HL-60/S4 (cell line): Measurements from ENCODE around the gene COL26A1.

Source experiments
- in situ Hi-C: fragments of 300-500 bp; cut with MboI; formaldehyde crosslinking; loops from 2 replicates; pipeline ENCODE4 v1.14.3; 2022; ENCODE audit warnings: low sequenced_read_pairs

Gene COL26A1

GRCh38 chr7:101562531-101563197 is 200.0 kb downstream of the COL26A1 start:
- in situ Hi-C loops = no loop called here

GRCh38 chr7:101563198-101563901 is 200.7 kb downstream of the COL26A1 start:
- in situ Hi-C loops = no loop called here

- in situ Hi-C loops = no loop called here
Measured at GRCh38 chr7:101563943-101564777, 201.5 kb downstream of the COL26A1 start.

GRCh38 chr7:101564778-101565211 is 202.1 kb downstream of the COL26A1 start:
- in situ Hi-C loops = no loop called here

- in situ Hi-C loops = no loop called here
Measured at GRCh38 chr7:101565601-101566209, 203.0 kb downstream of the COL26A1 start.

- in situ Hi-C loops = no loop called here
Measured at GRCh38 chr7:101567230-101567629, 204.6 kb downstream of the COL26A1 start.

GRCh38 chr7:101572156-101572555 is 209.5 kb downstream of the COL26A1 start:
- in situ Hi-C loops = no loop called here

- in situ Hi-C loops = no loop called here
Measured at GRCh38 chr7:101575168-101575567, 212.5 kb downstream of the COL26A1 start.

- in situ Hi-C loops = no loop called here
Measured at GRCh38 chr7:101575721-101576120, 213.0 kb downstream of the COL26A1 start.

- in situ Hi-C loops = no loop called here
Measured at GRCh38 chr7:101576998-101577397, 214.3 kb downstream of the COL26A1 start.

- in situ Hi-C loops = no loop called here
Measured at GRCh38 chr7:101578552-101578951, 215.9 kb downstream of the COL26A1 start.

- in situ Hi-C loops = no loop called here
Measured at GRCh38 chr7:101580596-101580995, 217.9 kb downstream of the COL26A1 start.

GRCh38 chr7:101581891-101582290 is 219.2 kb downstream of the COL26A1 start:
- in situ Hi-C loops = no loop called here

GRCh38 chr7:101582971-101583370 is 220.3 kb downstream of the COL26A1 start:
- in situ Hi-C loops = no loop called here

- in situ Hi-C loops = no loop called here
Measured at GRCh38 chr7:101586078-101586905, 223.6 kb downstream of the COL26A1 start.

GRCh38 chr7:101586906-101587677 is 224.4 kb downstream of the COL26A1 start:
- in situ Hi-C loops = no loop called here

- in situ Hi-C loops = no loop called here
Measured at GRCh38 chr7:101588131-101588935, 225.7 kb downstream of the COL26A1 start.

- in situ Hi-C loops = no loop called here
Measured at GRCh38 chr7:101589052-101589451, 226.4 kb downstream of the COL26A1 start.
